BLaER1 (cell line): ENCODE data around the gene WDR54.

Experiments
- H3K27ac ChIP-seq: shearing (Covaris generic); formaldehyde crosslinking; 2 replicates; pipeline ENCODE4 v1.8.1; 2022
- H3K27me3 ChIP-seq: shearing (Covaris generic); formaldehyde crosslinking; 2 replicates; pipeline ENCODE4 v1.8.1; 2022
- H3K36me3 ChIP-seq: shearing (Covaris generic); formaldehyde crosslinking; 2 replicates; pipeline ENCODE4 v1.8.1; 2022
- H3K4me1 ChIP-seq: shearing (Covaris generic); formaldehyde crosslinking; 2 replicates; pipeline ENCODE4 v1.8.1; 2022
- H3K4me2 ChIP-seq: shearing (Covaris generic); formaldehyde crosslinking; 2 replicates; pipeline ENCODE4 v1.8.1; 2022
- H3K4me3 ChIP-seq: shearing (Covaris generic); formaldehyde crosslinking; 2 replicates; pipeline ENCODE4 v1.8.1; 2022
- H3K9ac ChIP-seq: shearing (Covaris generic); formaldehyde crosslinking; 2 replicates; pipeline ENCODE4 v1.8.1; 2022
- H3K9me3 ChIP-seq: shearing (Covaris generic); formaldehyde crosslinking; 2 replicates; pipeline ENCODE4 v1.8.1; 2022
- H4K20me1 ChIP-seq: shearing (Covaris generic); formaldehyde crosslinking; 2 replicates; pipeline ENCODE4 v1.8.1; 2022
- Cebpa-rat ChIP-seq: shearing (Covaris generic); IDR thresholded peaks from 2 replicates; pipeline ENCODE4 v1.8.1; 2022

The WDR54 gene

DNA sequence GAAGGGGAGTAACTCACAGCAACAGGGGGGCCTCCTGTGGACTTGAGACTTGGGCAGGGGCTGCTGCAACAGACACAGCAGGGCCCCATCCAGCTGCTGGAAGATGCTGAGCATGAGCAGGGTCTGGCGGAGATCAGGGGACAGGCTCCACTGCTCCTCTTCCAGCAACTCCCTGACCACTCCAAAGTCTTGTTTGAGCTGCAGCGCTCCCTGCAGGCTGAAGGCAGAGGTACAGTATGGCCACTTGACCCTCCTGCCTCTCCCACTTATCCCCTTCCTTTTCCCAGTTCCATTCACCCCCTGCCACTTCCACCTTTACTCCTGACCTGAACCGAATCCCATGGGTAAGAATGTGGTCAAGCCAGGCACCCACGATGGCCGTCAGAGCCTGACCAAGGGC is 53.4 kb downstream of the WDR54 start:
- peaks cover 32% of the 10 kb centered on the region for H3K4me1 ChIP-seq
- H3K27me3 ChIP-seq, result no peaks in the 10 kb centered on the region
- H3K9me3 ChIP-seq, result no peaks in the 10 kb centered on the region
- H3K4me3 ChIP-seq, result no peak overlapping the region
- TF ChIP-seq Cebpa-rat, result no peak
- no peaks in the 10 kb centered on the region for H4K20me1 ChIP-seq
- no peak overlapping the region for H3K4me2 ChIP-seq
- H3K36me3 ChIP-seq, result peaks cover 62% of the 10 kb centered on the region
- no peak overlapping the region for H3K9ac ChIP-seq
- H3K27ac ChIP-seq, result no peak overlapping the region
